ENCODE measurements around the gene SYT5.
"Not testable (repeated sequence)": the region's sequence is repeated elsewhere in the genome, so short reads cannot be mapped to it uniquely, and the experiment has no call there.

SYT5 gene

GRCh38 chr19:55225415-55225958 is 45.4 kb upstream of the SYT5 start:
- H4K20me1 ChIP-seq, result peaks cover 38 to 95% (median 84%) of the 10 kb centered on the region in 11 experiments; a peak in 21 of 22 replicates
- H3K4me3 ChIP-seq, result no peak overlapping the region
- no peaks in the 10 kb centered on the region for H3K27me3 ChIP-seq
- no peak overlapping the region for H3K27ac ChIP-seq
- peaks cover 50 to 86% (median 68%) of the 10 kb centered on the region in 11 experiments for H3K36me3 ChIP-seq
- H3K4me1 ChIP-seq, result no peaks in the 10 kb centered on the region
- no peak overlapping the region for H3K4me2 ChIP-seq
- no peak overlapping the region for H3K9ac ChIP-seq
- H3K9me3 ChIP-seq (replicated peaks in 1 of 11), result peaks cover 0 to 8% (median 3%) of the 10 kb centered on the region in 11 experiments; a peak in 4 of 22 replicates
- no peak for TF ChIP-seq Cebpa-rat (IDR thresholded peaks at IDR 0.05)

- not testable (repeated sequence) for H3K4me3 ChIP-seq, H3K4me1 ChIP-seq, H3K4me2 ChIP-seq, H3K27ac ChIP-seq, H3K9ac ChIP-seq, H3K27me3 ChIP-seq
- Histone ChIP-seq H3K9me3 (replicated peaks in 1 of 11) (peaks cover 0 to 10% (median 3%) of the 10 kb centered on the region in 11 experiments; a peak in 4 of 22 replicates), H3K36me3 (peaks cover 44 to 79% (median 62%) of the 10 kb centered on the region in 11 experiments), H4K20me1 (peaks cover 38 to 94% (median 85%) of the 10 kb centered on the region in 11 experiments; a peak in 21 of 22 replicates)
Observed at GRCh38 chr19:55224679-55225414, 44.8 kb upstream of the SYT5 start.

DNA sequence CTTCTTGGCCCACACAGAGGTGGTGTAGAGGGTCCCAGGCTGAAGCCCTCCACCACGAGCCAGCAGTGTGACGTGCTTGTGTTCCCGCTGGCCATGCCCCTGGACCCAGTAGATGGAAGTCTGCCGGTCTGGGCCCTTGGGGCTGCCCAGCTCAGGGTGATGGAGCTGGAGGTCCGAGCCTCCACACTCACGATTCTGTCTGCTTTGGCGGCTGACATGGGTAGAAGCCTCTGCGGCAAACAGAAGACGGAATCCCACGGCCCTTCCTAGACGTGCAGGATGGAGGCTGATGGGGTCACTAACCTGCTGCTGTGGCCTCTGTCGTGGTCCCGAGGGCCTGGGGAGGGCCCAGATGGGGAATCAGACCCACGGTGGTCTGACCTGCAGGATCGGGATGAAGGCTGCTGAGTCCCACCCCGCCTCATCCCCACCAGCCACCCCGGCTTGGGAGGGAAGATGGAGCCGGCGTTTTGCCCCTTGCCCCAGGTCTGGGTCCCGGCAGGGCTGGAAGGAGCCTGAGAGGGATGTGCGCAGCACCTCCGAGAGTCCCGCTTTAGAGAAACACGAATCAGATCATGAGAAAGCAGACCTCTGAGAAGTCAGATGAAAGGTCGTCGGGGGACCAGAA is 44.1 kb upstream of the SYT5 start:
- Histone ChIP-seq H3K4me1 (no peaks in the 10 kb centered on the region), H3K9ac (no peak overlapping the region), H3K27me3 (no peaks in the 10 kb centered on the region), H3K27ac (no peak overlapping the region), H3K36me3 (peaks cover 37 to 72% (median 55%) of the 10 kb centered on the region in 11 experiments), H4K20me1 (peaks cover 38 to 92% (median 82%) of the 10 kb centered on the region in 11 experiments; a peak in 21 of 22 replicates), H3K4me2 (no peak overlapping the region), H3K9me3 (replicated peaks in 1 of 11) (peaks cover 0 to 10% (median 3%) of the 10 kb centered on the region in 11 experiments; a peak in 4 of 22 replicates), H3K4me3 (no peak overlapping the region)
- TF ChIP-seq Cebpa-rat (IDR thresholded peaks at IDR 0.05), result no peak

DNA sequence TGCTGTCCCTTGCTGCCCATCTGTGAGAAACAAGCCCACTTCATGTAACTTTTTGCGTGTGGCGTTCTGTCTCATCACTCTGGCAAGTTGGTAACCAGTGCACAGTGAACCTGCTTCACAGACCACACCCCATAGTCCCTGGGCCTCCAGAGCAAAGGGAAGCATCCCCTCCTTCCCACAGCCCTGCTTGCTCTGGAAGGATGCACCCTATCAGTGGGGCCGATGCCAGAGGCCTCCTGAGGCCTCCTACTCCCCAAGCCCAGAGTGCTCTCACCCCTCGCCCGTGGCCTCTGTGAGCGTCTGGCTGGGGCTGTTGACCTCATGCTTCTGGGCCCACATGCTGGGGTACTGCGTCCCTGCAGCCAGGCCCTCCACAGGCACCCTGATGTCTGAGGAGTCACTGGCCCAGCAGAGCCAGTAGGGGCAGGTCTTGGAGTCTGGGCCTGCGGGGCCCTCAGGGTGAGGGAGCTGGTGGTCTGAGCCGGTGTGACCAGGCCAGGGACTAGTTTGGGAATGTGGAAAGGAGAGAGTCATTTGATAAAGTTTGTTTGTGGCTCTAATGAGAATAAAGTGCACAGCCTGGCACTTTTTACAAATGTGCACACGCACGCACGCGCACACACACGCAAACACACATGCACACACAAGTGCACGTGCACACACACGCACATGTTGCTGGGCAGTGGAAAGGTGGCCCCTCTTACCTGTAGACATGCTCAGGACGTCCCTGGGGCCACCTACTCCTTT is 43.4 kb upstream of the SYT5 start:
- Histone ChIP-seq H3K36me3 (peaks cover 31 to 66% (median 48%) of the 10 kb centered on the region in 11 experiments), H3K9me3 (replicated peaks in 1 of 11) (peaks cover 0 to 10% (median 3%) of the 10 kb centered on the region in 11 experiments; a peak in 4 of 22 replicates), H3K4me1 (no peaks in the 10 kb centered on the region), H3K9ac (no peak overlapping the region), H3K27me3 (no peaks in the 10 kb centered on the region), H3K4me2 (no peak overlapping the region), H3K27ac (no peak overlapping the region), H4K20me1 (peaks cover 32 to 89% (median 75%) of the 10 kb centered on the region in 11 experiments; a peak in 21 of 22 replicates), H3K4me3 (no peak overlapping the region)
- no peak for TF ChIP-seq Cebpa-rat (IDR thresholded peaks at IDR 0.05)

GRCh38 chr19:55220525-55220924 is 40.4 kb upstream of the SYT5 start:
- H3K36me3 ChIP-seq, result peaks cover 4 to 36% (median 19%) of the 10 kb centered on the region in 11 experiments; a peak in 16 of 22 replicates
- H3K27ac ChIP-seq, result no peak overlapping the region
- TF ChIP-seq Cebpa-rat (IDR thresholded peaks at IDR 0.05), result no peak
- H3K27me3 ChIP-seq, result no peaks in the 10 kb centered on the region
- peaks cover 0 to 10% (median 3%) of the 10 kb centered on the region in 11 experiments; a peak in 4 of 22 replicates for H3K9me3 ChIP-seq (replicated peaks in 1 of 11)
- H3K9ac ChIP-seq, result no peak overlapping the region
- H3K4me3 ChIP-seq, result no peak overlapping the region
- H3K4me2 ChIP-seq, result no peak overlapping the region
- H4K20me1 ChIP-seq, result peaks cover 4 to 74% (median 52%) of the 10 kb centered on the region in 11 experiments; a peak in 21 of 22 replicates
- H3K4me1 ChIP-seq, result peaks cover 14 to 23% (median 20%) of the 10 kb centered on the region in 10 experiments

DNA sequence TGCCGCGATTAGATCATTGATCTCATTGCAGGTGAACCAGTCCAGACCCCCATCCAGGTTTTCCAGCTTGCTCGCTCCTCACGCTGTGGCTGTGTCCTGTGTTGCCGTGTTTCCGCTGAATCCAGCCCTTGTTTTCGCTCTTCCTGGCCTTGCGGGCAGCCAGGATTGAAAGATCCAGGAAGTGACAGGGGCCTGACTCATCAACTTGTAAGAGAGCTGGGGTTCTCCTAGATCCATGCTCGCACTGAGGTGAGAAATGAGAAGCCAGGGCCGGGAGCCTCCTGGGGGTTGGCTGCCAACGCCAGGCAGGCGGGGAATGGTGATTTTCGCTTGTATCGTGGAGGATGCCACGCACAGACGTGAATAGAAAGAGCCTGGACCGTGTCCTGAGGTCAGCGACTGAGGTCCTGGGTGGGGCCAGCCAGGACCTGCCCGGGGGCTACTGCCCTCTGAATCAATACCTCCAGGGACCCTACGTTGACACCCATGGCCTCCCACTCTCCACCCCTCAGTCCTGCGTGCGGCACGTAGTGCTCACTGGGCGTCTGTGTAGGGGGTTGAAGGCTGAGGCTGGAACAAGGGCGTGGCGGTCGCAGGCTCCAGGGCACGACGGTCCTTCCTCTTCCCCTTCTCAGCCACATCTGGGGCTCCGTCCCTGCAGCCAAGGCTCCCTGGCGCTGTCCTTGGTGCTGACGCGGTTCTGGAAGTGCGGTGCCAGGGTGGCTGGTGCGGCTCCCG is 36.5 kb upstream of the SYT5 start:
- no peaks in the 10 kb centered on the region; a peak in 1 of 22 replicates for H3K27me3 ChIP-seq
- peaks cover 0 to 43% (median 26%) of the 10 kb centered on the region in 11 experiments; a peak in 16 of 22 replicates for H4K20me1 ChIP-seq
- no peak for TF ChIP-seq Cebpa-rat (IDR thresholded peaks at IDR 0.05)
- peaks cover 0 to 12% (median 0%) of the 10 kb centered on the region in 11 experiments; a peak in 4 of 22 replicates for H3K36me3 ChIP-seq
- H3K9me3 ChIP-seq (replicated peaks in 1 of 11), result peaks cover 20 to 40% (median 25%) of the 10 kb centered on the region in 11 experiments
- peak overlapping the region; percentile 11 to 66 (median 51); a peak in 16 of 20 replicates for H3K4me3 ChIP-seq
- peak overlapping the region; percentile 69 to 97 (median 93) for H3K4me2 ChIP-seq
- H3K27ac ChIP-seq, result peak overlapping the region; percentile 11 to 88 (median 73); a peak in 19 of 22 replicates
- peak overlapping the region in 10 of 11 experiments; percentile 43 to 75 (median 62); a peak in 18 of 22 replicates for H3K9ac ChIP-seq
- H3K4me1 ChIP-seq, result peaks cover 14 to 24% (median 20%) of the 10 kb centered on the region in 10 experiments

- no peak overlapping the region for H3K4me3 ChIP-seq
- no peak overlapping the region for H3K9ac ChIP-seq
- peaks cover 14 to 37% (median 24%) of the 10 kb centered on the region in 10 experiments for H3K4me1 ChIP-seq
- peaks cover 0 to 17% (median 9%) of the 10 kb centered on the region in 11 experiments; a peak in 8 of 22 replicates for H4K20me1 ChIP-seq
- no peak overlapping the region for H3K4me2 ChIP-seq
- no peak for TF ChIP-seq Cebpa-rat (IDR thresholded peaks at IDR 0.05)
- no peak overlapping the region for H3K27ac ChIP-seq
- no peaks in the 10 kb centered on the region for H3K36me3 ChIP-seq
- no peaks in the 10 kb centered on the region; a peak in 1 of 22 replicates for H3K27me3 ChIP-seq
- H3K9me3 ChIP-seq (replicated peaks in 1 of 11), result peaks cover 19 to 30% (median 24%) of the 10 kb centered on the region in 11 experiments
Observed at GRCh38 chr19:55213547-55213946, 33.5 kb upstream of the SYT5 start.

GRCh38 chr19:55212447-55212846 is 32.4 kb upstream of the SYT5 start:
- Histone ChIP-seq H4K20me1 (peaks cover 0 to 12% (median 5%) of the 10 kb centered on the region in 11 experiments; a peak in 7 of 22 replicates), H3K4me2 (no peak overlapping the region), H3K27ac (no peak overlapping the region), H3K4me3 (no peak overlapping the region), H3K27me3 (no peaks in the 10 kb centered on the region; a peak in 1 of 22 replicates), H3K9me3 (replicated peaks in 1 of 11) (peaks cover 19 to 30% (median 24%) of the 10 kb centered on the region in 11 experiments), H3K9ac (no peak overlapping the region), H3K36me3 (no peaks in the 10 kb centered on the region), H3K4me1 (peaks cover 13 to 34% (median 21%) of the 10 kb centered on the region in 10 experiments)
- no peak for TF ChIP-seq Cebpa-rat (IDR thresholded peaks at IDR 0.05)
